ENCODE measurements around the gene TCF21. TPM values are rescaled to one million over a fixed set of nuclear protein-coding genes. Genes with fewer than 3 reads are reported as not detected.
"Not testable (repeated sequence)": the region's sequence is repeated elsewhere in the genome, so short reads cannot be mapped to it uniquely, and the experiment has no call there.

The TCF21 gene
- polyA plus RNA-seq (ENCODE audit: insufficient read length in 4 of 4) = 100 to 1,000 TPM; 153 to 220 (median 210) TPM

DNA sequence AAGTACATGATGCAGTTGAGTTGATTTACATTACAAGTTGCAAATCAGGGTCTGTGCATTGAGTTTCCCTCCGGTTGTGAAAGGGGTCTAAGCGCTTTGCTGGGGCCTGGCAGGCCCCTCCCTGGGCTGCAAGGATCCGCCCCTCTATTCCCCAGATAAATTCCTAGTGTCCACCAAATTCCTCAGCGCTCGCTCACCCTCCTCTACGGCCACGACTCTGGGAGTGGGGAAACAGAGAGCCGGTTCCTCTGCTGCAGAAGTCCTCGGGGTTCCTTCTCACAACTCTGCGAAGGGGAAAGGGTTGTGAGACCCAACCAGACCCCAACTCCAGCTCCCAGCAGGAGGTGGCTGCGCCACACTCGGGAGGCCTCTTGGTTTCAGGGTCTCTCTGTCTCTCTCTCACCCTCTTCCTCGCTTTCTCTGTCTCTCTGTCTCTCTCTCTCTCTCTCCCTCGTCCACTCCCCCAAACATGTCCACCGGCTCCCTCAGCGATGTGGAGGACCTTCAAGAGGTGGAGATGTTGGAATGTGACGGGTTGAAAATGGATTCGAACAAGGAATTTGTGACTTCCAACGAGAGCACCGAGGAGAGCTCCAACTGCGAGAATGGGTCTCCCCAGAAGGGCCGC is at the start of gene TCF21:
Gene TCF21, plus strand, starts transcription at position 185 of the 628 bp plus-strand sequence. Its CDS starts 285 bp downstream, at position 470.
- DNase-seq (ENCODE audit: low read depth in 4 of 4, low spot score in 2 of 4) = peak in 3 of 4 donors; percentile 64 to 86 (median 86)

DNA sequence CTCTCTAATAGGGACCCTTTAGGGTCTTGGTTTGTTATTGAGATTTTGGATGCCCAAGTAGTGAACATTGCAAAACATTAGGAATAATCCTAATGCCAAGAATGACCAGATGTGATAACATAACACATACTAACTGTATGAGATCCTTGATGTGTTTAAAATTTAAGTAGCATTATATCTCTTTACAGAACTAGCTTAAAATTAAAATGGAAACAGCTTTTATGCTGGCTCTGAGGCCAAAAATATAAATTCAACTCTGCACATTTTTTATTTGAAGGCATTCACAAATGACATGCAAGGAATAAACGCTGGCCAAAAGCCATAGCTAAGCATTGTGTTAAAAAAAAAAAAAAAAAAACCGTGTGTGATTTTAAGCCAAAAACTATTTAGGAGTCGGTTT is 47.7 kb upstream of the TCF21 start:
- DNase-seq (ENCODE audit: low read depth in 4 of 4, low spot score in 2 of 4) = no peak

DNA sequence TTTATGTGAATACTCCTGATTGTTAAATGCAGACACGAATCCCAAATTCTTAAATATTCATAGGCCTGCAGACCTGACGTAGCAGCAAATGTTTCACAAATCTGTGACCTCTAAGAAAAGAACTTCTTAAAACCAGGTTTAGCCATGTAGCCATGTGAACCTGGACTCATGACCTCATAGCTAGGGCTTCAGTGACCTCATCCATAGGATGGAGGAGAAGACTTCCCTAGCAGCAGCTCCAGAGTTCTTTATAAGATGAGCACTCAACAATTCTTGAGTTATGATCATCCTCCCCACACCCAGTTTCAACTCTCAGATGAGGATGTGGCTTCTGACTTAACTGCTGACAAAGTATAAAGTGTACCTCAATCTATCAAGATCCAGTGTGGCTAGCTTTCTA is 45.8 kb upstream of the TCF21 start:
- no peak for DNase-seq (ENCODE audit: low read depth in 4 of 4, low spot score in 2 of 4)

GRCh38 chr6:133844709-133845108 is 44.2 kb upstream of the TCF21 start:
- DNase-seq (ENCODE audit: low read depth in 4 of 4, low spot score in 2 of 4) = no peak

- DNase-seq (ENCODE audit: low read depth in 4 of 4, low spot score in 2 of 4) = no peak
These were observed 34.9 kb upstream of the TCF21 start for GRCh38 chr6:133854041-133854363.

- no peak for DNase-seq (ENCODE audit: low read depth in 4 of 4, low spot score in 2 of 4)
These were observed 34.3 kb upstream of the TCF21 start for GRCh38 chr6:133854364-133855275.

- no peak for DNase-seq (ENCODE audit: low read depth in 4 of 4, low spot score in 2 of 4)
These were observed 33.5 kb upstream of the TCF21 start for GRCh38 chr6:133855276-133855990.

DNA sequence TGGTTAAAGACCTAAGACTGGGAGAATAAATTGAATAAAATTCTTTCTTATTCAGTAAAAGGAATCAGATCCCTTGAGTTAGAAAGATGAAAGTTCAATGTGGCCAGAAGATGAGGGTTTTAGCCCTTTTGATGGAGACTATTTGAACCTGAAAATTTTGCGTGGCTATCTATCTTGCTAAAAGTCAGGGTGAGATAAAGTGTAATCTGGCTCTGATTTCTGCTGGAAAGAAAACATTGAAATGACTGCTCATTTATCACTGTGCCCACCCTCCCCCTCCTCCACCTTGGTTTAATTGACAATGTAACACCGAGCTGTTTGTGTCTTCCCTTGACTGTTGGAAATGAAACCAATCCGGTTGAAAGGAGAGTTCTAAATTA is 32.9 kb upstream of the TCF21 start:
- DNase-seq (ENCODE audit: low read depth in 4 of 4, low spot score in 2 of 4) = no peak

DNA sequence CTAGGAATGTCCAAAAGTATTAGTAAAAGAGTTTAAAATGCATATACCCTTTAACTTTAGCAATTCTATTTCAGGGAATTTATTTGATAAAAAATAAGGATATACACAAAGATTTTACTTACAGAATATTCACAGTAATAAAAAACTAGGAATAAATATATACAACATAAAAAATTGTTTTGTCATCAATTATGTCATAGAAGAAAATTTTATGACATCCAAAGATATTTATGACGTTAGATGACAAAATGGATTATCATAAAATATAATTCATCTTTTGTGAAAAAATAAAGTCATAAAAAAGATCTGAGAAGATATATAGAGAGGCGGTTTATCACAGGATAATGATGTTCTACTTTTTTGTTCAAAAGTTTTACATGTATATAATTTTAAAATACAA is 32.0 kb upstream of the TCF21 start:
- no peak for DNase-seq (ENCODE audit: low read depth in 4 of 4, low spot score in 2 of 4)

- DNase-seq (ENCODE audit: low read depth in 4 of 4, low spot score in 2 of 4) = no peak
These were observed 31.2 kb upstream of the TCF21 start for GRCh38 chr6:133857696-133858095.

DNA sequence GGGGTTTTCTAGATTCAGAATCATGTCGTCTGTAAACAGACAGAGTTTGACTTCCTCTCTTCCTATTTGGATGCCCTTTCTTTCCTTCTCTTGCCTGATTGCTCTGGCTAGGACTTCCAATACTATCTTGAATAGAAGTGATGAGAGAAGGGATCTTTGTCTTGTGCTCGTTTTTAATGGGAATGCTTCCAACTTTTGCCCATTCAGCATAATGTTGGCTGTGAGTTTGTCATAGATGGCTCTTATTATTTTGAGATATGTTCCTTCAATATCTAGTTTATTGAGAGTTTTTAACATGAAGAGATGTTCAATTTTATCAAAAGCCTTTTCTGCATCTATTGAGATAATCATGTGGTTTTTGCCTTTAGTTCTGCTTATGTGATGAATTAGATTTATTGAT is 27.6 kb upstream of the TCF21 start:
- DNase-seq (ENCODE audit: low read depth in 4 of 4, low spot score in 2 of 4) = not testable (repeated sequence)

GRCh38 chr6:133863228-133863627 is 25.7 kb upstream of the TCF21 start:
- DNase-seq (ENCODE audit: low read depth in 4 of 4, low spot score in 2 of 4) = no peak

DNA sequence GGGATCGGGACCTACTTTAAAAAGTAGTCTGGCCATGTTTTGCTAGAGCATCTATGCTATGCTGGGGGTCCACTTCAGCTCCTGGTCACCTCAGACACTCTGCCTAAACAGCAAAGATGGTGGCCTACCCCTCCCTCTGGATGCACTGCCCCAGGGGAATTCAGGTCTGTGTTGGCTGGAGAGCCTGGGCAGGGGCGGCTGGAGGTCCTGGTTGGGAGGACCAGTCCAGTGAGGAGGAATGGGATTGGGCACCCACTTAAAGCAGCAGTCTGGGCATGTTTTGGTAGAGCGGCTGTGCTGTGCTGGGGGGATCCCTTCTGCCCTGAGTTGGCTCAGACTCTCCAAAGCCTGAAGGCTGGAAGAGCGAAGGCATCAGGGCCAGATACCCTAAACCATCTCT is 23.2 kb upstream of the TCF21 start:
- DNase-seq (ENCODE audit: low read depth in 4 of 4, low spot score in 2 of 4) = no peak

DNA sequence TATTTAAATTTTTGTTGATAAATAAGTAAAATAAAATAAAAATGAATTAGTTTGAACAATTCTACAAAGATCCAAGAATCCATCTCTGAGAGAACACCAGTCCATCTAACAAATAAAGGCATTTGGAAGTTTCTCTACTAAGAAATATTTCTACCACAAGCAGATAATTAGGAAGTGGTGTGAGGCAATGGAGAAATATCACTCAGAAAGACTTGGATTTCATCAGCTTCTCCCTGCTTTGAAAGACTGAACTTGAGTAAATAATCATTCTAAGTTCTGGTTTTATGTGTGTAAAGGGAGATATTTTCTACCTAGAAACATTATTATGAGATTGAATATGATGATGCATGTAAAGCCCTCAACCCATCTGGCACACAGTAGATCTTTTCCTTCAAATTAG is 17.8 kb upstream of the TCF21 start:
- no peak for DNase-seq (ENCODE audit: low read depth in 4 of 4, low spot score in 2 of 4)

DNA sequence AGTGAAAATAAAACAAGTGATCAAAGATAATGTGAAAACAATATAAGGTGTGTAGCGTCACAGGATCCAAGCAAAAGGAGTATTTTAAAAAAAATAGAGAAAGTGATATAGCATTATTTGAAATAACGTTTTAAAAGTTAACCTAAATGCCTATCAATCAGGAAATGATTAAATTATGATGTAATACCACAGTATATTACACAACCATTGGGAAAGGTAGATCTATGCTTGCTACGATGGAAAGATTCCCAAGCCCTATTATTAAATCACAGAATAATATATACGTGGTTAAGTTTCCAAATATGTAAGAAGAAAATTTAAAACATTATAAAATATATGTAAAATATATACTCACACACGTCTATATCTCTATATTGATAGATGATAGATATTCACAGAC is 15.4 kb upstream of the TCF21 start:
- no peak for DNase-seq (ENCODE audit: low read depth in 4 of 4, low spot score in 2 of 4)

DNA sequence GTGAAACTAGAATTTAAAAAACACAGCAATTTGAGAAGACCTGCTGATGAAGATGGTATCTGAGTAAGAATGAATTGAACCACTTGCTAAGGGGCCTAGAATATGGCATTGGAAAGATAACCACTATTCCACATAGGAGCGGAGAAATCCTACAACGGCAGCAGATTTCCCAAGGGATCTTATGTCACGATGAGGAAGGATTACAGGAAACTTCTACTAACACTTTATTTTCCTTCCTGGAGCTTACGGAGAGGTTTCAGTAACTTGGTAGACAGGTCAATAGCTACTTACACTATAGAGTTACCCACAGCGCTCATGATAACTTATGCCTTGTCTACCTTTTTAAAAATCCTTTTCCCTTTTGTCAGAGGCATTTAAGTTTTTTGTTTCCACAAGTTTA is 11.8 kb upstream of the TCF21 start:
- no peak for DNase-seq (ENCODE audit: low read depth in 4 of 4, low spot score in 2 of 4)

DNA sequence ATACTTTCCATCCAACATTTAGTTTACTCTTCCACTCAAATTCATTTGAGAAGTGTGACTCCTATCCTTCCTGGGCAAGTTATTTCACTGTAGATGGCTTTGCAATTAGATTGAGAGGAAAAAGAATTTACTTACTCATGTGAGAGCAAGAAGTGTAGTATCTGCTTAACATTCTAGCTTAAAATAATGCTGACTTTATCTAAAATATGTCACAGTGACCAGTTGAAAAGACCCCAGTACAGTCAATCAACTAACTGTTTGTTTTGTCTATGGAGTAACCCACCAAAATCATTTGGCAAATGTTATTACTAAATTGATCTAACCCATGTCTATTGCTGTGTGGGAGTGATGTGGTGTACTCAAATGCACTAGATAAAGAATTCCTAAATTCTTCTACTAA is 8.9 kb upstream of the TCF21 start:
- no peak for DNase-seq (ENCODE audit: low read depth in 4 of 4, low spot score in 2 of 4)

GRCh38 chr6:133880896-133881295 is 8.0 kb upstream of the TCF21 start:
- no peak for DNase-seq (ENCODE audit: low read depth in 4 of 4, low spot score in 2 of 4)

- DNase-seq (ENCODE audit: low read depth in 4 of 4, low spot score in 2 of 4) = no peak
These were observed 2.7 kb upstream of the TCF21 start for GRCh38 chr6:133886104-133886775.

DNA sequence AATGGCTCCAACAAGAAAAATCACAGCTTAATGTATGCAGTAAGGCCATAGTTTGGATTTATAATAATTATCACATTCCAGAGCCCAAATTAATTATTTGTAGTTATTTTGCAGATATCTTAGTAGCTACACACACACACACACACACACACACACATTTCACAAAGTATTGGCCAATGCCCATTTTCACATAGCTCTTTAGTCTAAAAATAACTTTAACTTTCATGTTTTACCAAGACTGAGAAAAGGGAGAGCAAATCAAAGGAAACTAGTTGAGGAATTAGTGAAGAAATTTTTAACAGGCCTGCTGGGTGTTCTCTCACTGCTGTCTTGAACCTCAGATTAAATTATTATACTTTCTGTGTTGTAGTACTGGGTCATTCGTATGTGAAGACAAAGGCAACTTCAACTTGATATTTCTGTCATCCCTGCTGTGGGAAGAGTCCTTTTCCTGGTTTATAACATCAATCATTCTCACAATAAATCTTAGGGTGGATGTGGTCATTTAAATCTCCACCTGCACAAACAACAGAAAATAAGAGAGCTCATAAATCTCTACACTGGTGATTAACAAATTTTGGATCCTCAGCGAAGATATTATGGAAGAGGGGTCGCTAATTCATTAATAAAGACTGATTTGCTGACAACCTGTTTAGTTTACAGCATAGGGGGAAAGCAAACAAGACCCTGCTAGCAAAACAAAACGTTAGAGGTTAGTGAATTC is 1.6 kb upstream of the TCF21 start:
- DNase-seq (ENCODE audit: low read depth in 4 of 4, low spot score in 2 of 4) = no peak
